Testis (tissue), 3 donors: ENCODE results near the gene ADAMTS14. TPM values are rescaled to one million over a fixed set of nuclear protein-coding genes. Genes with fewer than 3 reads are reported as not detected.

Experiments used
- DNase-seq: peaks from one replicate; pipeline ENCODE4 v3.0.0-alpha.2; 2019
- H3K27ac ChIP-seq, 2 donors: fragments of 200-600 bp; sonication (generic); one replicate each; pipeline ENCODE4 v1.5.1; 2019
- H3K27me3 ChIP-seq: fragments of 200-600 bp; sonication (generic); one replicate; pipeline ENCODE4 v1.5.1; 2019
- H3K36me3 ChIP-seq: fragments of 200-600 bp; sonication (generic); one replicate; pipeline ENCODE4 v1.5.1; 2017; ENCODE audit warnings: low read depth; ENCODE audit errors: missing control alignments
- H3K4me1 ChIP-seq: fragments of 200-600 bp; sonication (generic); one replicate; pipeline ENCODE4 v1.5.1; 2019
- H3K4me3 ChIP-seq, 2 donors: fragments of 200-600 bp; sonication (generic); one replicate each; pipeline ENCODE4 v1.5.1; 2017 to 2019
- H3K9me3 ChIP-seq: fragments of 200-600 bp; sonication (generic); one replicate; pipeline ENCODE4 v1.5.1; 2017
- CTCF ChIP-seq, 3 experiments: fragments of 450-650 bp in 2 of 3; fragments of 200-600 bp in 1 of 3; sonication (generic) in 1 of 3; IDR thresholded peaks; one replicate each; pipeline ENCODE4 v1.5.1; 2016 to 2019; ENCODE audit warnings: antibody characterized with exemption in 3 of 3, mild to moderate bottlenecking in 2 of 3, moderate library complexity in 1 of 3
- POLR2A ChIP-seq: fragments of 450-650 bp; IDR thresholded peaks from one replicate; pipeline ENCODE4 v1.6.1; 2017; ENCODE audit warnings: antibody characterized with exemption, mild to moderate bottlenecking, moderate library complexity
- WGBS, 2 donors: methylation state at CpG; one replicate each; pipeline ENCODE4 v1.1.5; 2018; 5-methylcytosine and 5-hydroxymethylcytosine counted together
- intact Hi-C: fragments of 100-400 bp; cut with DNase I; formaldehyde crosslinking; loops from one replicate; pipeline ENCODE4 v1.15.1; 2023; ENCODE audit warnings: low total_unique reads
- polyA plus RNA-seq: library from polyadenylated mRNA; stranded (reverse); fragments of 350-450 nt; fragmentation: Illumina TruSeq; extraction: RNeasy Lipid Tissue Mini Kit (QIAGEN cat#74804); gene quantifications from one replicate; pipeline ENCODE4 v1.2.3, GENCODE V29; 2014; ENCODE audit warnings: low read depth, low replicate concordance; ENCODE audit not compliant: insufficient read depth
- total RNA-seq, 2 donors: library from RNA; depleted of rRNA; stranded (reverse); fragments of >200 nt; gene quantifications; one replicate each; pipeline ENCODE4 v1.2.3, GENCODE V29; 2016

The ADAMTS14 gene
- total and polyA plus RNA-seq, 3 donors from 2014 or later: 0.63 to 0.93 (median 0.90) TPM

GRCh38 chr10:70804421-70804808 lies 132.1 kb downstream of the ADAMTS14 start:
- WGBS, 2 donors: 87 to 88% methylated on average over 2 of the region's 2 CpGs
- Histone ChIP-seq H3K4me3 (no peak overlapping the region), H3K27me3 (no peaks in the 10 kb centered on the region), H3K4me1 (peaks cover 11% of the 10 kb centered on the region), H3K9me3 (no peaks in the 10 kb centered on the region), H3K36me3 (no peaks in the 10 kb centered on the region), H3K27ac (no peak overlapping the region)
- TF ChIP-seq POLR2A: no peak
- no peak for TF ChIP-seq CTCF (IDR thresholded peaks at IDR 0.05)
- no peak for DNase-seq
- intact Hi-C loops: no loop called here

- intact Hi-C loops: no loop called here
- Histone ChIP-seq H3K4me1 (peaks cover 19% of the 10 kb centered on the region), H3K27ac (peak overlapping the region in 1 of 2 donors; percentile 26), H3K4me3 (no peak overlapping the region), H3K27me3 (no peaks in the 10 kb centered on the region), H3K36me3 (no peaks in the 10 kb centered on the region), H3K9me3 (no peaks in the 10 kb centered on the region)
- DNase-seq: no peak
- WGBS, 2 donors: 85 to 94% methylated on average over 3 of the region's 3 CpGs
- TF ChIP-seq POLR2A (no peak), CTCF (IDR thresholded peaks at IDR 0.05) (no peak)
Observed at GRCh38 chr10:70805619-70806215, 133.4 kb downstream of the ADAMTS14 start.

- no peak for DNase-seq
- TF ChIP-seq CTCF (IDR thresholded peaks at IDR 0.05) (no peak), POLR2A (no peak)
- H3K27ac ChIP-seq: no peak overlapping the region
- H3K4me3 ChIP-seq: no peak overlapping the region
- WGBS, 2 donors: 83 to 92% methylated on average over 1 of the region's 1 CpG
- intact Hi-C loops: no loop called here
- H3K27me3 ChIP-seq: no peaks in the 10 kb centered on the region
- H3K4me1 ChIP-seq: peaks cover 19% of the 10 kb centered on the region
- H3K9me3 ChIP-seq: no peaks in the 10 kb centered on the region
- H3K36me3 ChIP-seq: no peaks in the 10 kb centered on the region
Observed at GRCh38 chr10:70806841-70807240, 134.5 kb downstream of the ADAMTS14 start.

- Histone ChIP-seq H3K4me3 (no peak overlapping the region), H3K4me1 (peaks cover 19% of the 10 kb centered on the region), H3K9me3 (no peaks in the 10 kb centered on the region), H3K27ac (peak overlapping the region in 1 of 2 donors; percentile 74), H3K27me3 (no peaks in the 10 kb centered on the region), H3K36me3 (no peaks in the 10 kb centered on the region)
- WGBS, 2 donors: 63 to 79% methylated on average over 3 of the region's 3 CpGs
- TF ChIP-seq CTCF (IDR thresholded peaks at IDR 0.05): no peak
- intact Hi-C loops: no loop called here
- DNase-seq: no peak
Observed at GRCh38 chr10:70807556-70807955, 135.2 kb downstream of the ADAMTS14 start.

- Histone ChIP-seq H3K4me3 (no peak overlapping the region), H3K36me3 (no peaks in the 10 kb centered on the region), H3K4me1 (peaks cover 19% of the 10 kb centered on the region), H3K27ac (peak overlapping the region; percentile 4 to 74), H3K27me3 (no peaks in the 10 kb centered on the region), H3K9me3 (no peaks in the 10 kb centered on the region)
- WGBS, 2 donors: 32 to 50% methylated on average over 6 of the region's 6 CpGs
- intact Hi-C loops: no loop called here
- peak; percentile 64 for DNase-seq
- TF ChIP-seq POLR2A (no peak), CTCF (IDR thresholded peaks at IDR 0.05) (no peak)
Observed at GRCh38 chr10:70809011-70809611, 136.8 kb downstream of the ADAMTS14 start.
